ENCODE results near the gene SLC35F6. TPM values are rescaled to one million over a fixed set of nuclear protein-coding genes. Genes with fewer than 3 reads are reported as not detected.

The SLC35F6 gene
- total and polyA plus RNA-seq, 4 donors, result 14.8 to 49.9 (median 21.4) TPM

- peaks cover 4 to 52% (median 34%) of the 10 kb centered on the region in 5 donors for H3K4me1 ChIP-seq (ENCODE audit: control insufficient read depth in 5 of 5, insufficient read depth in 5 of 5, low read length in 5 of 5)
- peaks cover 0 to 2% (median 0%) of the 10 kb centered on the region in 4 donors for H3K9me3 ChIP-seq (ENCODE audit: control insufficient read depth in 4 of 4, insufficient read depth in 3 of 4, low read length in 3 of 4)
- ATAC-seq (ENCODE audit: insufficient read depth, low FRiP score) (no peak), DNase-seq (no peak)
- peaks cover 0 to 5% (median 0%) of the 10 kb centered on the region in 4 donors for H3K36me3 ChIP-seq (ENCODE audit: control insufficient read depth in 4 of 4, insufficient read depth in 4 of 4, low read length in 4 of 4)
- H3K4me3 ChIP-seq, result no peak overlapping the region
- TF ChIP-seq, protein P1, sequence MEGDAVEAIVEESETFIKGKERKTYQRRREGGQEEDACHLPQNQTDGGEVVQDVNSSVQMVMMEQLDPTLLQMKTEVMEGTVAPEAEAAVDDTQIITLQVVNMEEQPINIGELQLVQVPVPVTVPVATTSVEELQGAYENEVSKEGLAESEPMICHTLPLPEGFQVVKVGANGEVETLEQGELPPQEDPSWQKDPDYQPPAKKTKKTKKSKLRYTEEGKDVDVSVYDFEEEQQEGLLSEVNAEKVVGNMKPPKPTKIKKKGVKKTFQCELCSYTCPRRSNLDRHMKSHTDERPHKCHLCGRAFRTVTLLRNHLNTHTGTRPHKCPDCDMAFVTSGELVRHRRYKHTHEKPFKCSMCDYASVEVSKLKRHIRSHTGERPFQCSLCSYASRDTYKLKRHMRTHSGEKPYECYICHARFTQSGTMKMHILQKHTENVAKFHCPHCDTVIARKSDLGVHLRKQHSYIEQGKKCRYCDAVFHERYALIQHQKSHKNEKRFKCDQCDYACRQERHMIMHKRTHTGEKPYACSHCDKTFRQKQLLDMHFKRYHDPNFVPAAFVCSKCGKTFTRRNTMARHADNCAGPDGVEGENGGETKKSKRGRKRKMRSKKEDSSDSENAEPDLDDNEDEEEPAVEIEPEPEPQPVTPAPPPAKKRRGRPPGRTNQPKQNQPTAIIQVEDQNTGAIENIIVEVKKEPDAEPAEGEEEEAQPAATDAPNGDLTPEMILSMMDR (IDR thresholded peaks at IDR 0.05; ENCODE audit: control extremely low read depth, extremely low read depth), result no peak
- peak overlapping the region in 1 of 2 donors; percentile 8 for H3K9ac ChIP-seq (ENCODE audit: insufficient read depth in 1 of 2, low read length in 2 of 2)
- WGBS, 2 donors, result 84% methylated on average over 14 of the region's 14 CpGs
- peak overlapping the region; percentile 37 to 91 for H3K27ac ChIP-seq (ENCODE audit: low read depth in 1 of 2, low read length in 1 of 2)
- peaks cover 0 to 5% (median 0%) of the 10 kb centered on the region in 3 donors for H3K27me3 ChIP-seq (ENCODE audit: control insufficient read depth in 3 of 3, insufficient read depth in 3 of 3, low read length in 2 of 3)
These were observed 39.1 kb upstream of the SLC35F6 start for GRCh38 chr2:26724784-26725520.

GRCh38 chr2:26725521-26725820 lies 38.6 kb upstream of the SLC35F6 start:
- no peak for ATAC-seq (ENCODE audit: insufficient read depth, low FRiP score)
- Histone ChIP-seq H3K4me3 (no peak overlapping the region), H3K27me3 (ENCODE audit: control insufficient read depth in 3 of 3, insufficient read depth in 3 of 3, low read length in 2 of 3) (peaks cover 0 to 5% (median 0%) of the 10 kb centered on the region in 3 donors), H3K9me3 (ENCODE audit: control insufficient read depth in 4 of 4, insufficient read depth in 3 of 4, low read length in 3 of 4) (peaks cover 0 to 2% (median 0%) of the 10 kb centered on the region in 4 donors), H3K36me3 (ENCODE audit: control insufficient read depth in 4 of 4, insufficient read depth in 4 of 4, low read length in 4 of 4) (peaks cover 0 to 5% (median 0%) of the 10 kb centered on the region in 4 donors), H3K27ac (ENCODE audit: low read depth in 1 of 2, low read length in 1 of 2) (peak overlapping the region; percentile 12 to 37), H3K9ac (ENCODE audit: insufficient read depth in 1 of 2, low read length in 2 of 2) (no peak overlapping the region), H3K4me1 (ENCODE audit: control insufficient read depth in 5 of 5, insufficient read depth in 5 of 5, low read length in 5 of 5) (peaks cover 2 to 51% (median 30%) of the 10 kb centered on the region in 5 donors)
- DNase-seq, result no peak
- 74 to 80% methylated on average over 7 of the region's 7 CpGs for WGBS, 2 donors
- TF ChIP-seq, protein P1 (IDR thresholded peaks at IDR 0.05; ENCODE audit: control extremely low read depth, extremely low read depth), result no peak

DNA sequence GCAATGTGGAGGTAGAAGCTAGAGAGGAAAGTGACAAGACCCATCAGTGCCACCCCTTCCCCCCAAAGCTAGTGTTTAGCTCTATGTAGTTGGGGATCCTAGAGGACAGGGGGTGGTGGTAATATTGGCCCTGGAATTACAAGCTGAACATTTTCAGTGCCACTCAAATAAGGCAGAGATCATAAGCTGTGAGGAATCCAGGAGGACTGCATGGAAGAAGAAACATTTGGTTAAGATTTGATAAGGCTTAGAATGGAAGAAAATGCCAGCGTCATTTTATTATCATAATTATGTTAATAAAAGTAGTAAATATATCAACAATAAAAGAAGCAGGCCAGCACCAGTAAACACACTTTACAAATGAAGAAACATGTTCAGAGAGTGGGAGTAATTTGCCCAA lies 37.9 kb upstream of the SLC35F6 start:
- ATAC-seq (ENCODE audit: insufficient read depth, low FRiP score) (no peak), DNase-seq (no peak)
- peaks cover 0 to 5% (median 0%) of the 10 kb centered on the region in 4 donors for H3K36me3 ChIP-seq (ENCODE audit: control insufficient read depth in 4 of 4, insufficient read depth in 4 of 4, low read length in 4 of 4)
- H3K9ac ChIP-seq (ENCODE audit: insufficient read depth in 1 of 2, low read length in 2 of 2), result no peak overlapping the region
- TF ChIP-seq, protein P1 (IDR thresholded peaks at IDR 0.05; ENCODE audit: control extremely low read depth, extremely low read depth), result no peak
- no peak overlapping the region for H3K27ac ChIP-seq (ENCODE audit: low read depth in 1 of 2, low read length in 1 of 2)
- H3K4me3 ChIP-seq, result no peak overlapping the region
- peaks cover 0 to 5% (median 0%) of the 10 kb centered on the region in 3 donors for H3K27me3 ChIP-seq (ENCODE audit: control insufficient read depth in 3 of 3, insufficient read depth in 3 of 3, low read length in 2 of 3)
- WGBS, 2 donors, result 24 to 45% methylated on average over 1 of the region's 1 CpG
- peaks cover 0 to 47% (median 24%) of the 10 kb centered on the region in 5 donors for H3K4me1 ChIP-seq (ENCODE audit: control insufficient read depth in 5 of 5, insufficient read depth in 5 of 5, low read length in 5 of 5)
- H3K9me3 ChIP-seq (ENCODE audit: control insufficient read depth in 4 of 4, insufficient read depth in 3 of 4, low read length in 3 of 4), result peaks cover 0 to 2% (median 0%) of the 10 kb centered on the region in 4 donors

Data from lung (tissue), 12 donors.